CD4-positive, alpha-beta T cell treated with Interleukin-17A for 4 hours (primary cell): Measurements from ENCODE around the gene CRY2.
A peak's percentile ranks its signal among the peaks of the same experiment; 100 is the strongest.
"Not testable (repeated sequence)": the region's sequence is repeated elsewhere in the genome, so short reads cannot be mapped to it uniquely, and the experiment has no call there.

Experiments used
- DNase-seq: peaks from one replicate; pipeline ENCODE4 v3.0.0-alpha.2; 2020; ENCODE audit warnings: mixed read lengths

Gene CRY2

GRCh38 chr11:45900175-45900800 is 53.0 kb downstream of the CRY2 start:
- DNase-seq, result not testable (repeated sequence)

GRCh38 chr11:45900916-45901617 is 53.8 kb downstream of the CRY2 start:
- DNase-seq, result no peak

GRCh38 chr11:45901626-45902025 is 54.4 kb downstream of the CRY2 start:
- DNase-seq, result no peak

- no peak for DNase-seq
Measured at GRCh38 chr11:45902452-45903380, 55.4 kb downstream of the CRY2 start.

- DNase-seq, result no peak
Measured at GRCh38 chr11:45904309-45904915, 57.1 kb downstream of the CRY2 start.

- no peak for DNase-seq
Measured at GRCh38 chr11:45905095-45905494, 57.8 kb downstream of the CRY2 start.

DNA sequence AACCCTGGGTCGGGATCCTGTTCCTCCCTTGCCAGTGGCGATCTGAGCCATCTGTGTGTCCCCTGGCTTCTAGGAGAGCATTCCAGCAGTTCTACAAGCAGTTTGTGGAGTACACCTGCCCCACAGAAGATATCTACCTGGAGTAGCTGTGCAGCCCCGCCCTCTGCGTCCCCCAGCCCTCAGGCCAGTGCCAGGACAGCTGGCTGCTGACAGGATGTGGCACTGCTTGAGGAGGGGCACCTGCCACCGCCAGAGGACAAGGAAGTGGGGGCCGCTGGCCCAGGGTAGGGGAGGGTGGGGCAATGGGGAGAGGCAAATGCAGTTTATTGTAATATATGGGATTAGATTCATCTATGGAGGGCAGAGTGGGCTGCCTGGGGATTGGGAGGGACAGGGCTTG is 58.3 kb downstream of the CRY2 start:
- not testable (repeated sequence) for DNase-seq

DNA sequence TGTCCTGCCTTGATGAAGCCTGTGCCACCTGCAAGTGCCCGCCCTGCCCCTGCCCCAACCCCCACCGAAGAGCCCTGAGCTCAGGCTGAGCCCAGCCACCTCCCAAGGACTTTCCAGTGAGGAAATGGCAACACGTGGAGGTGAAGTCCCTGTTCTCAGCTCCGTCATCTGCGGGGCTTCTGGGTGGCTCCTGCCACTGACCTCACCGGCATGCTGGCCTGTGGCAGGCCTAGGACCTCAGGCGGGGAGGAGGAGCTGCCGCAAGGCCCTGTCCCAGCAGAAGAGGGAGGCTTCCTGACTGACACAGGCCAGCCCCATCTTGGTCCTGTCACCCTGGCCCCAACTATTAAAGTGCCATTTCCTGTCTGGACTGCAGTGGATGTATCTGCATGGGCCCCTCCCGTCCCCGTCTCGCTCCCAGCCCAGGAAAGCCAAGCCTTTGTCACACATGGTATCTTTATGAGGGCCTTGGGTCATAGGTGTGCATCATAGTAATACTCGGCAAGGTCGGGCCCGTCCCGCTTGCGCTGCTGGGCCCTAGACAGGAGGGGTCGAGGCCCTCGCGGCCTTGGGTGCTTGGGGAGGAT is 58.9 kb downstream of the CRY2 start:
- DNase-seq, result no peak

- DNase-seq, result no peak
Measured at GRCh38 chr11:45906965-45907611, 59.8 kb downstream of the CRY2 start, which contains the start of gene FREY1. FREY1 (minus strand) TSS chr11:45907271; CDS start chr11:45907245, 26 bp downstream.

DNA sequence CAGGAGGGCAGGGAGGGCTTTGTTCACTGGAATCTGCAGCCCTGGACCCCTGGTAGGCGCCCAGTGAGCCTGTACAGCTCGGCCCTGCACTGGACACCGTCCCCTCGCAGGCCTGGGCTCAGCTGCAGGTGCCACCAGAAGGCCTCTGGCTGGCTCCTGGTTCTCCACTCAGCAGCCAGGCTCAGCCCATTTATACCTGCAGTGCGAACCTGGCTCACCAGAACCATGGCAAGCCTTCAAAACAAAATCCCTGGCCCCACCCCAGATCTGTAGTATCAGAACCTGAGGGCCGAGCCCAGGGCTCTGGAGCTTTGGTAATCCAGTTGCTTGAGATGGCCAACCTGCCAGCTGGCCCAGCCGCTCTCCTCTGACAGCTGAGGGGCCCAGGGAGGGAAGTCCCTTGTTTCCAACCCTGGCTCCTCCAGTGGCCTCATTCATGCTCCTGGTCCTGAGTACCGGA is 60.7 kb downstream of the CRY2 start:
- DNase-seq, result no peak

DNA sequence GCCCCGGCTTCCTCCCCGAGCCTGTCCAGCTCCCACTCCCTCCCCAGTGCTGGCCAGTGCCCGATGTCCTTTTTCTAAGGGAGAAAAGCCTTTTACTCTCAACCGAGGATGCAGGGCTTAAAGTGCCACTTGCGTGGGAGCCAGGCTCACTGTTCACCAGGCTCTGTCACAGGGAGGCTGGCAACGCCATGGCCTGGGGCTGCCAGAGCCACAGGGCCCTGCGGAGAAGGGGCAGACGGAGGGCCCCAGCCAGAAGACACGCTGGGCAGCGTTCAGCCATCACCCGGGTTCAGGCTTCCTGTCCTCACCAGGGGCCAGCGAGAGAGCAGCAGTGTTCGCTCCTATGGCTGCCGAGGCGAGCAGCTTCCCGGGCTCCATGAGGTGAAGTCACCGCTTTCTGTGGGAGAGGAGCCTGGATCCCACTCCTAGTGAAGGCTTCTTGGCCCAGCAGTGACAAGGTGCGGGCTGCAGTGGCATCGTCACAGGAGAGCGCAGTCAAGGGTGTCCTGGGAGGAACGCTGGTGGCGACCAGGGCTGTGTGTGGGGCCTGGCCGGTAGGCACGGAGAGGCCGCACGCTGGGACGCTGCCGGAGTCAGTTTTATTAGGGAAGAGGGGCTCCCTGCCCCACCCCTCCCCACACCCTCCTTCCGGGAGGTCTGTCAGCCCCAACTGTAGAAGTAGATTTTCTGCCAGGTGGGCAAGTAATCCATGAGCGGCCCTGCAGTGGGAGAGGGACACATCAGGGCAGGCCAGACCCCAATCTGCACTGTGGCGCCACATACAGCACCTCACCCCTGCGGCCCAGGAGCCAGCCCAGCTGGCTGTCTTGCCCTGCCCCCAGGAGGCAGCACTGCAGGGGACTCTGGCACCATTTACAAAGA is 62.6 kb downstream of the CRY2 start:
- DNase-seq, result no peak

DNA sequence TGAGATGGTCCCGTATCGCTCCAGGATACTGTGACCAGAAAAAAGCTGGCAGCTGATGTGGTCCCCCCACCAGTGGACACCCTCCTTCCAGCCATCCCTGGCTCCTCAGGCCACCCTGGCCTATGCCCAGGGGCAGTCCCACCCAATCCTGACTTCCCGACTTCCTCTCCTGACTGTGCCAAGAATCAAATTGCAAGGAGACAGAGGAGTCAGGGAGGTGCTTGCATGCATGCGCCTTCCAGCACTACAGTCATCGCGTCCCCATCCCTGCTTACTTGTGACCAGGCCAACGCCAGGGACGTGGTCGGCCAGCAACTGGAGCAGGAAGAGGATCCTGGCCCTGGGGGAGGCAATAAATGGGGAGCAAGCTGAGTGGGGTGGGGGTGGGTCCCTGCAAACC is 63.3 kb downstream of the CRY2 start:
- no peak for DNase-seq

DNA sequence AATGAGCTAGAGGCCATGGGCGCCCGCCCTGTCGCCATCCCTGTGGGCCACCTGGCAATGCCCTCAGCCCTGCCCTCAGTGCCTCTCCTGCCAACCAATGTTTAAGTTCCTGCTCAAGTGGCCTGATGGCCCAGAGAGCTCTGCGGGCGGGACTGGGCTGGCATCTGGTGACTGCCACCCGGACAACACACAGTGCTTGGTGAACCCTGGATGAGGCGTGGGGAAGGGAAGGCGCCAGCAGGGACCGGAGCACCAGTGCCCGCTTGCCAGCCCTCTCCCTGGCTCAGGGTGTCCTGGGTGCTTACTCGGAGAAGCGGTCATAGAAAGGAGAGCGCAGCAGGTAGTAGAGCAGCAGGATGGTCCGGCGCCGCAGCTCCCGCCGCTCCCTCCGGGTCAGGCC is 66.2 kb downstream of the CRY2 start:
- DNase-seq, result no peak

- no peak for DNase-seq
Measured at GRCh38 chr11:45913942-45914635, 66.8 kb downstream of the CRY2 start.

DNA sequence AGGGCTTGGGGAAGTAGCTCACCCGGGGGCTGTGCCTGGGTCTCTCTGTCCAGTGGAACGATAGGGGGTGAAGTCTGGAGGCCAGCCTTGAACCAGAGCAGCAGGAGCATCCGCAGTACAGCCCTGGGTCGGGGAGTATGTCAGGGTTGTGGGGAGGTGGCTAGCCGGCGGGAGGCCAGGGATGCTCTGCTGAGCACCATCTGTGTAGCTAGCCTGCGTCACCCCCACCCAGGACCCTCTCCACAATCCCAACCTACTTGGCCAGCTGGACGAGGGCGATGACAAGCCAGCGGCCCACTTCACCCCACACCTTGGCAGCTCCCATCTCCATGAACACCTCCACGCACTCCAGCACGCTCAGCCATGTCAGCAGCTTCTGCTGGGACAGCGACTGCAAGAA is 68.2 kb downstream of the CRY2 start:
- no peak for DNase-seq

- DNase-seq, result peak; percentile 22
Measured at GRCh38 chr11:45917286-45917622, 70.0 kb downstream of the CRY2 start.

DNA sequence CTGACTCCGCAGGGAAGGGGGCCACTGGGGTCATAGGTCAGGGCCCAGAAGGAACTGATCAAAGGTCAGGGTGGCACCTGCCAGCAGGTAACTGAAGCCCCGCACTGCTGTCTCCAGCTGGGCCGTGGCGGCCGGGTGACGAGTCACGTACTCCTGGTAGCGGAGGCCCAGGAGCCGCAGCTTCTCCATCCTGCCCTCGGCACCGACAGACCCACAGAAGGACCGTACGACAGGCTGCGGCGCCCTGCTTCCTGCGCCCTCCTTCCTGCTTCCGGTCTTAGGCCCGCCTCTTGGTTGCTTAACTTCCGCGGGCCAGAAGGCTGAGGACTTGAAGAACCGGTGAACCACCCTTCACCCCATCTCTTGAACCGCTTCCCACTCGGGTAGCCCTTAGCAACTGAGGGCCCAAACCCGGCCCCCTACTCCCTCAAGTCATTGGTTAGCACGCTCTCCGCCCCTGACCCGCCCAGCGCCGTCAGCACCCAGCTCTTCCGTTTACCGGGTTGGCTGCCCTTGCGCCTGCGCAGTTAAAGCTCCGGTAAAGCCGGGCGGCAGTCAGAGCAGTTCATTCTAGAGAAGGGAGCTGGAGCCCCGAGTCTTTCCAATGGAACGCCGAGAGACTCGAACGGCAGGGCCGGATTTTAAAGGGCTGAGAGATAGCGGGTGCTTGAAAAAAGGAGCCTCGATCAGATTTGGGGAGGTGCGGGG is 70.5 kb downstream of the CRY2 start, which contains the start of gene PEX16:
Gene PEX16 (minus strand): TSS at position 255 of the 708 bp plus-strand sequence. CDS start 66 bp downstream, at position 189.
- DNase-seq, result peak; percentile 97

- peak; percentile 70 for DNase-seq
Measured at GRCh38 chr11:45918331-45918941, 71.2 kb downstream of the CRY2 start.
